Subcutaneous adipose tissue (tissue), 4 donors: Measurements from ENCODE around the gene CYB5R4. TPM values are rescaled to one million over a fixed set of nuclear protein-coding genes. Genes with fewer than 3 reads are reported as not detected.

Experiments used
- CTCF ChIP-seq: fragments of 450-650 bp; IDR thresholded peaks from one replicate; pipeline ENCODE4 v1.5.1; 2016; ENCODE audit warnings: low read depth, mild to moderate bottlenecking, control low read depth, antibody characterized with exemption, moderate library complexity
- total RNA-seq, 4 donors: library from RNA; depleted of rRNA; stranded (reverse); fragments of >200 nt; gene quantifications; one replicate each; pipeline ENCODE4 v1.1.0, GENCODE V29; 2016

Gene CYB5R4
- total RNA-seq, 4 donors from 2014 or later = 4.3 to 21.6 (median 10.1) TPM

GRCh38 chr6:83862776-83863471, 3.4 kb downstream of the CYB5R4 start:
- TF ChIP-seq CTCF = no peak

GRCh38 chr6:83867043-83867442, 7.6 kb downstream of the CYB5R4 start:
- TF ChIP-seq CTCF = no peak

GRCh38 chr6:83867527-83868161, 8.2 kb downstream of the CYB5R4 start:
- no peak for TF ChIP-seq CTCF

GRCh38 chr6:83868639-83869038, 9.2 kb downstream of the CYB5R4 start:
- no peak for TF ChIP-seq CTCF

- no peak for TF ChIP-seq CTCF
Observed at GRCh38 chr6:83870649-83871048, 11.2 kb downstream of the CYB5R4 start.

- TF ChIP-seq CTCF = no peak
Observed at GRCh38 chr6:83872386-83873118, 13.1 kb downstream of the CYB5R4 start.

GRCh38 chr6:83873869-83874268, 14.4 kb downstream of the CYB5R4 start:
- TF ChIP-seq CTCF = no peak
